Measurements from ENCODE around the gene GMPR. TPM values are rescaled to one million over a fixed set of nuclear protein-coding genes. Genes with fewer than 3 reads are reported as not detected.

The GMPR gene
- total RNA-seq, 4 donors from 2014 or later, result 3.6 to 8.1 (median 6.3) TPM; not detected in 1

DNA sequence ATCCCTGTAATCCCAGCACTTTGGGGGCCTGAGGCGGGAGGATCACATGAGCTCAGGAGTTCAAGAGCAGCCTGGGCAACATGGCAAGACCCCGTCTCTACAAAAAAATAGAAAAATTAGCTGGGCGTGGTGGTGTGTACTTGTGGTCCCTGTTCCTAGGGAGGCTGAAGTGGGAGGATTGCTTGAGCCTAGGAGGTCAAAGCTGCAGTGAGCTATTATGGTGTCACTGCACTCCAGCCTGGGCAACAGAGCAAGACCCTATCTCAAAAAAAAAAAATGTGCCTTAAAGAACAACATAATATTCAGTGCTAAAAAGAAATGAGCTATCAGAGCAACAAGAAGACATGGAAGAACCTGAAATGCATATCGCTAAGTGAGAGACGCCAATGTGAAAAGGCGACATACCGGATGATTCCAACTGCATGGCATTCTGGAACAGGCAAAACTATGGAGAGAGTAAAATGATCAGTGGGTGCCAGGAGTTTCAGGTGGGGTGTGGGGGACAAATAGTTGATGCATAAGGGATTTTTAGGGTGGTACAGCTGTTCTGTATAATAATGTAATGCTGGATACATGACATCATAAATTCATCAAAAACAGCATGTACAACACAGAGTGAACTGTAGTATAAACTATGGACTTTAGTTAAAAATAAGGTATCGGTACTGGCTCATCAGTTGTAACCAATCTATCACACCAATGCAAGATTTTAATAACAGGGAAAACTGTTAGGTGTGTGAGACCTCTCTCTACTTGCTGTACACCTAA lies 80.8 kb downstream of the GMPR start:
- no peak for DNase-seq
- no peaks in the 10 kb centered on the region for H3K27me3 ChIP-seq
- no peaks in the 10 kb centered on the region for H3K9me3 ChIP-seq
- H3K36me3 ChIP-seq, result no peaks in the 10 kb centered on the region
- no peak overlapping the region for H3K4me3 ChIP-seq
- H3K27ac ChIP-seq, result peak overlapping the region; percentile 9 to 83 (median 53)
- TF ChIP-seq, protein P1, sequence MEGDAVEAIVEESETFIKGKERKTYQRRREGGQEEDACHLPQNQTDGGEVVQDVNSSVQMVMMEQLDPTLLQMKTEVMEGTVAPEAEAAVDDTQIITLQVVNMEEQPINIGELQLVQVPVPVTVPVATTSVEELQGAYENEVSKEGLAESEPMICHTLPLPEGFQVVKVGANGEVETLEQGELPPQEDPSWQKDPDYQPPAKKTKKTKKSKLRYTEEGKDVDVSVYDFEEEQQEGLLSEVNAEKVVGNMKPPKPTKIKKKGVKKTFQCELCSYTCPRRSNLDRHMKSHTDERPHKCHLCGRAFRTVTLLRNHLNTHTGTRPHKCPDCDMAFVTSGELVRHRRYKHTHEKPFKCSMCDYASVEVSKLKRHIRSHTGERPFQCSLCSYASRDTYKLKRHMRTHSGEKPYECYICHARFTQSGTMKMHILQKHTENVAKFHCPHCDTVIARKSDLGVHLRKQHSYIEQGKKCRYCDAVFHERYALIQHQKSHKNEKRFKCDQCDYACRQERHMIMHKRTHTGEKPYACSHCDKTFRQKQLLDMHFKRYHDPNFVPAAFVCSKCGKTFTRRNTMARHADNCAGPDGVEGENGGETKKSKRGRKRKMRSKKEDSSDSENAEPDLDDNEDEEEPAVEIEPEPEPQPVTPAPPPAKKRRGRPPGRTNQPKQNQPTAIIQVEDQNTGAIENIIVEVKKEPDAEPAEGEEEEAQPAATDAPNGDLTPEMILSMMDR (IDR thresholded peaks at IDR 0.05), result no peak
- peaks cover 0 to 19% (median 9%) of the 10 kb centered on the region in 4 donors for H3K4me1 ChIP-seq

DNA sequence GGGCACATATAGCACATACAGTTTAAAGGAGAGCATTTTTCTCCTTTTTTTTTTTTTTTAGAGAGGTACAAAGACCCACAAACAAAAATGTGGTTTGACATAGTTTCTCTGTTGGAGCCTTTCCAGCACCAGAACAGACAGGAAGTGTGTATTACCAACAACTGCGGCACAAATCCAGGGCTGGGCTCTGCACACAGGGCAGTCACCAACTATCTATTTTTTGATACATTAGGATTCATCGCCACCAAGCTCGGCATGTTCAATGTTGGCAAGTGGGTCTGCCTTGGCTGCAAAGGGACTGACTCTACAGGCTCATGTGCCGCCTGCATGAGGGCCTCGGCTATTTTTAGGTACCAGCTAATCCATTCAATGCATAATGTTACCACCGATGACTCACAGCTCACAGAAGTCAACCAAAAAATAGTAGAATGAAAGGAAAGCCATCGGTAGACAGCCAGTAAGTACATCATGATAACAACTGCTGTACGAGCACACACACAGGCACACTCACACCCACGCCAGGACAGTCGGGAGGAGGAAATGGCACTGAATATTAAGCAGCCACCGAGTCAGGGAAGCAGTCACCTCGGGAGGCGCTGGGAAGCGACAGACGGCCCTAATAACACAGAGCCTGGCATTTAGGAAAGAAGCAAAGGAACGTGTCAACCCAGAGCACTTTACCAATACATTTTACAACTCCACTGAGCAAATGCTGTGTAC lies 81.6 kb downstream of the GMPR start:
- Histone ChIP-seq H3K4me1 (peaks cover 0 to 19% (median 9%) of the 10 kb centered on the region in 4 donors), H3K9me3 (no peaks in the 10 kb centered on the region), H3K4me3 (peak overlapping the region in 2 of 4 donors; percentile 2 to 9), H3K27me3 (no peaks in the 10 kb centered on the region), H3K27ac (peak overlapping the region; percentile 59 to 83 (median 71)), H3K36me3 (no peaks in the 10 kb centered on the region)
- peak in 2 of 3 donors; percentile 56 to 71 for DNase-seq
- TF ChIP-seq, protein P1 (IDR thresholded peaks at IDR 0.05), result no peak
- no peak for TF ChIP-seq POLR2A (IDR thresholded peaks at IDR 0.05)

DNA sequence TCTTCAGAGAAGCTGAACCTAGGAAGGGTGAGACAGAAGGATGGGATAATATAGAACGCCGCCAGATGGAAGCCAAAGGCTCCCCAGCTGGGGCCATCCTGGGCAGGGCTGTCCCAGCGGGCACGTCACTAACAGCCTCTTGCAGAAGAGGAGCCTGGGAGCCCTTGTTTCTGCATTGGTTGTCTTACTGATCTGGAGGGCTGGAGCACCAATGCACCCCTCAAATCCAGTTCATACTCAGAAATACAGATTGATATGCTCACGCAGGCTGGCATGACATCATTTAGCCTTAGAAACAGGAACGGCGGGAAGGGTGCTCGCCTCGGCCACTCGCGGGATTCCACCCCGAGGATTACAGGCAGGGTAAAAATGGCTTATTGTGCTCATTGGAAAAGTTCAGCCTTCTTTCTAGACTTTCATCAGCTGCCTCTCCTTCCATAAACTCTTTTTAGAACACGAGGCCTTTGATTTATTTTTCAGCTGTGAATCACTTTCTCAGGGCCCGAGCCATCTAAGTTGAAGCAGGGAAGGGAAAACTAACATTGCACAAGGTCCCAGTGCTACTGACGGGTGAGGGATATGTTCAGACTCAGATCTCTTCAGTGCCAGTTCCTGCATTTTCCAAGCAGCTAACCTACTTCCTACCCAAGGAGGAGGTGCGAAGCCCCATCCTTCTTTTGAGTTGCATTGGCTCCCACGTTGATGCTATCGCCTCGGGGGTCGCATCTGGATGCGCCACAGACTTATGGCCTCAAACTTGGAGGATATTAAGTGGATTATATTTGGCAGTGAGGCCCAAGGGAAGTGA lies 82.3 kb downstream of the GMPR start:
- Histone ChIP-seq H3K9me3 (no peaks in the 10 kb centered on the region), H3K27me3 (no peaks in the 10 kb centered on the region), H3K4me3 (peak overlapping the region in 2 of 4 donors; percentile 2 to 9), H3K36me3 (no peaks in the 10 kb centered on the region), H3K27ac (peak overlapping the region; percentile 59 to 83 (median 71)), H3K4me1 (peaks cover 0 to 19% (median 9%) of the 10 kb centered on the region in 4 donors)
- no peak for DNase-seq
- TF ChIP-seq, protein P1 (IDR thresholded peaks at IDR 0.05), result no peak
- TF ChIP-seq POLR2A (IDR thresholded peaks at IDR 0.05), result no peak

DNA sequence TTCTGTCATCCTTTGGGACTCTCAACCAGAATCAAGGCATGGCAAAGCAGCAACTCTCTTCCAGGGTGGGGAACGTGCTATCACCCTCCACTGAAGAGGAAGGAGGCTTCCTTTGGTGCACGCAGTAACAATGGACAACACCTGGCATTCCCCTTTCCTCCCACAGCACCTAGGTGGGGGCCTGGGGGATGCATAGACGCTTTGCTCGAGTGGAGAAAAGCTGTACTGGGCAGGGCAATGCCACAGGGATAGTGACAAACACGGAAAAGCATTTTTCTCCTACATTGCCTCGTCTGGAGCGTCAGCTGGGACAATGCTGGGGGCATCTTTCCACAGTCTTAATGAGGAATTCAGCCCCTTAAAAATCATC lies 82.9 kb downstream of the GMPR start:
- H3K4me3 ChIP-seq, result no peak overlapping the region
- no peak for DNase-seq
- H3K4me1 ChIP-seq, result peaks cover 0 to 19% (median 9%) of the 10 kb centered on the region in 4 donors
- H3K36me3 ChIP-seq, result peaks cover 0 to 6% (median 0%) of the 10 kb centered on the region in 3 donors
- H3K9me3 ChIP-seq, result no peaks in the 10 kb centered on the region
- H3K27me3 ChIP-seq, result no peaks in the 10 kb centered on the region
- H3K27ac ChIP-seq, result peak overlapping the region in 3 of 4 donors; percentile 59 to 83 (median 75)
- TF ChIP-seq, protein P1 (IDR thresholded peaks at IDR 0.05), result no peak
- TF ChIP-seq POLR2A (IDR thresholded peaks at IDR 0.05), result no peak

GRCh38 chr6:16321826-16322225 lies 83.4 kb downstream of the GMPR start:
- Histone ChIP-seq H3K27me3 (no peaks in the 10 kb centered on the region), H3K9me3 (no peaks in the 10 kb centered on the region), H3K4me1 (peaks cover 0 to 19% (median 9%) of the 10 kb centered on the region in 4 donors), H3K27ac (peak overlapping the region in 1 of 4 donors; percentile 49), H3K36me3 (peaks cover 0 to 11% (median 0%) of the 10 kb centered on the region in 3 donors), H3K4me3 (no peak overlapping the region)
- no peak for DNase-seq
- TF ChIP-seq, protein P1 (IDR thresholded peaks at IDR 0.05), result no peak
- TF ChIP-seq POLR2A (IDR thresholded peaks at IDR 0.05), result no peak

Measured in Peyer's patch (tissue), 4 donors.